Smooth muscle cell (in vitro differentiated cells): ENCODE data around the gene TFDP1. TPM values are rescaled to one million over a fixed set of nuclear protein-coding genes. Genes with fewer than 3 reads are reported as not detected.

Experiments
- DNase-seq: peaks from one replicate; lab custom pipeline; 2025; ENCODE audit not compliant: unreplicated experiment; lab: John Stamatoyannopoulos, UW
- H2AFZ ChIP-seq: fragments of 200-600 bp; sonication (generic); 2 replicates; pipeline ENCODE4 v1.6.0; 2016; ENCODE audit warnings: antibody characterized with exemption, low read depth, mild to moderate bottlenecking
- H3F3A ChIP-seq: fragments of 200-600 bp; sonication (generic); 2 replicates; pipeline ENCODE4 v1.6.0; 2017; ENCODE audit warnings: antibody characterized with exemption, low read depth
- H3K27ac ChIP-seq: fragments of 200-600 bp; sonication (generic); 2 replicates; pipeline ENCODE4 v1.5.1; 2016; ENCODE audit warnings: low read depth, mild to moderate bottlenecking
- H3K27me3 ChIP-seq: fragments of 200-600 bp; sonication (generic); 2 replicates; pipeline ENCODE4 v1.6.1; 2016; ENCODE audit warnings: low read depth, mild to moderate bottlenecking
- H3K36me3 ChIP-seq: fragments of 200-600 bp; sonication (generic); 2 replicates; pipeline ENCODE4 v1.5.1; 2016; ENCODE audit warnings: low read depth
- H3K4me1 ChIP-seq: fragments of 200-600 bp; sonication (generic); 2 replicates; pipeline ENCODE4 v1.5.1; 2016; ENCODE audit warnings: low read depth
- H3K4me2 ChIP-seq: fragments of 200-600 bp; sonication (generic); 2 replicates; pipeline ENCODE4 v1.6.0; 2016; ENCODE audit warnings: mild to moderate bottlenecking
- H3K4me3 ChIP-seq: fragments of 200-600 bp; sonication (generic); 2 replicates; pipeline ENCODE4 v1.5.1; 2016; ENCODE audit warnings: mild to moderate bottlenecking
- H3K79me2 ChIP-seq: fragments of 200-600 bp; sonication (generic); 2 replicates; pipeline ENCODE4 v1.6.0; 2016; ENCODE audit warnings: low read depth, mild to moderate bottlenecking
- H3K9ac ChIP-seq: fragments of 200-600 bp; sonication (generic); 2 replicates; pipeline ENCODE4 v1.6.0; 2016; ENCODE audit warnings: low read depth
- H3K9me3 ChIP-seq: fragments of 200-600 bp; sonication (generic); replicated peaks from 2 replicates; pipeline ENCODE4 v1.5.1; 2016; ENCODE audit warnings: low read depth
- H4K20me1 ChIP-seq: fragments of 200-600 bp; sonication (generic); 2 replicates; pipeline ENCODE4 v1.6.0; 2016; ENCODE audit warnings: low read depth
- CTCF ChIP-seq: fragments of 200-600 bp; sonication (generic); IDR thresholded peaks from 2 replicates; pipeline ENCODE4 v1.5.1; 2017; ENCODE audit warnings: borderline replicate concordance, mild to moderate bottlenecking, antibody characterized with exemption; ENCODE audit not compliant: insufficient read depth, poor library complexity, severe bottlenecking
- WGBS: methylation state at CpG from one replicate; pipeline ENCODE4 v1.1.7; 2016; ENCODE audit warnings: low lambda C conversion rate; 5-methylcytosine and 5-hydroxymethylcytosine counted together
- polyA plus RNA-seq: library from polyadenylated mRNA; unstranded; fragments of >200 nt; fragmentation: Nextera tagmentation; extraction: Ambion mirVana; gene quantifications from 2 replicates; pipeline ENCODE4 v1.2.1, GENCODE V29; 2016
- total RNA-seq: library from RNA; depleted of rRNA; stranded (reverse); fragments of >200 nt; gene quantifications from 2 replicates; pipeline ENCODE4 v1.2.3, GENCODE V29; 2014

TFDP1 gene
- total and polyA plus RNA-seq, 2 experiments from 2014 or later: 52.8 to 53.6 TPM

- H3K4me2 ChIP-seq: no peak overlapping the region
- H3K27me3 ChIP-seq: no peaks in the 10 kb centered on the region
- peaks cover 55% of the 10 kb centered on the region for H4K20me1 ChIP-seq
- no peak for TF ChIP-seq CTCF
- H3K9ac ChIP-seq: no peak overlapping the region
- H3K79me2 ChIP-seq: peaks cover 8% of the 10 kb centered on the region
- no peak overlapping the region for H2AFZ ChIP-seq
- no peak overlapping the region for H3K27ac ChIP-seq
- no peaks in the 10 kb centered on the region for H3K9me3 ChIP-seq
- no peak overlapping the region for H3K4me3 ChIP-seq
- WGBS: 95% methylated on average over 17 of the region's 17 CpGs
- H3K4me1 ChIP-seq: no peaks in the 10 kb centered on the region
- no peaks in the 10 kb centered on the region for H3K36me3 ChIP-seq
- no peaks in the 10 kb centered on the region for H3F3A ChIP-seq
- no peak for DNase-seq
These were observed 45.3 kb downstream of the TFDP1 start for GRCh38 chr13:113629866-113630265.

GRCh38 chr13:113630296-113630695 lies 45.7 kb downstream of the TFDP1 start:
- Histone ChIP-seq H3K9ac (no peak overlapping the region), H3K27ac (no peak overlapping the region), H3F3A (no peaks in the 10 kb centered on the region), H4K20me1 (peaks cover 51% of the 10 kb centered on the region), H3K4me2 (no peak overlapping the region), H2AFZ (no peak overlapping the region), H3K4me1 (no peaks in the 10 kb centered on the region), H3K27me3 (no peaks in the 10 kb centered on the region), H3K9me3 (no peaks in the 10 kb centered on the region), H3K36me3 (no peaks in the 10 kb centered on the region), H3K79me2 (peaks cover 8% of the 10 kb centered on the region), H3K4me3 (no peak overlapping the region)
- DNase-seq: no peak
- WGBS: 97% methylated on average over 11 of the region's 11 CpGs
- no peak for TF ChIP-seq CTCF

- peaks cover 8% of the 10 kb centered on the region for H3K79me2 ChIP-seq
- H2AFZ ChIP-seq: no peak overlapping the region
- no peak overlapping the region for H3K27ac ChIP-seq
- no peaks in the 10 kb centered on the region for H3K9me3 ChIP-seq
- no peak for TF ChIP-seq CTCF
- no peaks in the 10 kb centered on the region for H3K36me3 ChIP-seq
- H3K4me3 ChIP-seq: no peak overlapping the region
- no peak overlapping the region for H3K4me2 ChIP-seq
- H3F3A ChIP-seq: no peaks in the 10 kb centered on the region
- H3K27me3 ChIP-seq: no peaks in the 10 kb centered on the region
- peaks cover 48% of the 10 kb centered on the region for H4K20me1 ChIP-seq
- no peak for DNase-seq
- 92% methylated on average over 6 of the region's 6 CpGs for WGBS
- H3K9ac ChIP-seq: no peak overlapping the region
- H3K4me1 ChIP-seq: no peaks in the 10 kb centered on the region
These were observed 46.3 kb downstream of the TFDP1 start for GRCh38 chr13:113630804-113631203.

GRCh38 chr13:113631341-113632095 lies 47.0 kb downstream of the TFDP1 start:
- Histone ChIP-seq H3K9me3 (no peaks in the 10 kb centered on the region), H3K36me3 (no peaks in the 10 kb centered on the region), H3F3A (no peaks in the 10 kb centered on the region), H3K27ac (no peak overlapping the region), H4K20me1 (peaks cover 41% of the 10 kb centered on the region), H3K27me3 (no peaks in the 10 kb centered on the region), H2AFZ (no peak overlapping the region), H3K9ac (no peak overlapping the region), H3K4me1 (no peaks in the 10 kb centered on the region), H3K4me2 (no peak overlapping the region), H3K79me2 (peaks cover 8% of the 10 kb centered on the region), H3K4me3 (no peak overlapping the region)
- no peak for DNase-seq
- WGBS: 98% methylated on average over 42 of the region's 42 CpGs
- no peak for TF ChIP-seq CTCF
